Measurements from ENCODE around the gene PDS5B. TPM values are rescaled to one million over a fixed set of nuclear protein-coding genes. Genes with fewer than 3 reads are reported as not detected.

PDS5B gene
- total RNA-seq, 1 donor from 2014 or later = 49.0 TPM

- H3K36me3 Mint-ChIP-seq (ENCODE audit: low read depth) = peaks cover 4% of the 10 kb centered on the region
- H3K27me3 Mint-ChIP-seq (ENCODE audit: low read depth) = no peaks in the 10 kb centered on the region
- peaks cover 28% of the 10 kb centered on the region for H3K4me1 Mint-ChIP-seq (ENCODE audit: low read depth)
- DNase-seq (ENCODE audit: low spot score) = no peak
- peaks cover 27% of the 10 kb centered on the region for H3K9me3 Mint-ChIP-seq (ENCODE audit: low read depth)
- H3K27ac Mint-ChIP-seq (ENCODE audit: unreplicated experiment) = peak overlapping the region; percentile 65
- no peak overlapping the region for H3K4me3 Mint-ChIP-seq (ENCODE audit: unreplicated experiment)
- TF ChIP-seq CTCF (IDR thresholded peaks at IDR 0.05) = no peak
These were observed 14.6 kb downstream of the PDS5B start for GRCh38 chr13:32600890-32601289.

- TF ChIP-seq CTCF (IDR thresholded peaks at IDR 0.05) = no peak
- Mint-ChIP-seq H3K4me3 (ENCODE audit: unreplicated experiment) (no peak overlapping the region), H3K27me3 (ENCODE audit: low read depth) (no peaks in the 10 kb centered on the region), H3K27ac (ENCODE audit: unreplicated experiment) (no peak overlapping the region), H3K9me3 (ENCODE audit: low read depth) (peaks cover 30% of the 10 kb centered on the region), H3K36me3 (ENCODE audit: low read depth) (peaks cover 2% of the 10 kb centered on the region), H3K4me1 (ENCODE audit: low read depth) (peaks cover 28% of the 10 kb centered on the region)
- DNase-seq (ENCODE audit: low spot score) = no peak
These were observed 23.2 kb downstream of the PDS5B start for GRCh38 chr13:32609428-32609827.

DNA sequence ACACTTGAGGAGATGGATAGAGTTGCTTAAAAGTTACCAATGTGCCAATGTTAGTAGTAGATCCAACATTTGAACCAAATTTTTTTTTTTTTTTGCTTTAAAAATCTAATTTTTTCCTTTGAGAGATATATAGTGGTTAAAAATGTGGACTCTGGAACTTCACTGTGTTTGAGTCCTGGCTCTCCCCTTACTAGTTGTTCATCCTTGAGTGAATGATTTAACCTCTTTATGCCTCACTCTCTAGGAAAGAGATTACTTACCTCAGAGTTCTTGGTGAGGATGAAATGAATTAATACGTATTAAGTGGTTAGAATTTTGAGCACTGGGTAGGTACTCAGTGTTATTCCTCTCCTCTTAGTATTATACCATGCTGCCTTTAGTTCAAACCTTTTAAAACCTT lies 24.3 kb downstream of the PDS5B start:
- H3K36me3 Mint-ChIP-seq (ENCODE audit: low read depth) = peaks cover 2% of the 10 kb centered on the region
- H3K4me3 Mint-ChIP-seq (ENCODE audit: unreplicated experiment) = no peak overlapping the region
- H3K27ac Mint-ChIP-seq (ENCODE audit: unreplicated experiment) = no peak overlapping the region
- no peak for TF ChIP-seq CTCF (IDR thresholded peaks at IDR 0.05)
- peaks cover 28% of the 10 kb centered on the region for H3K4me1 Mint-ChIP-seq (ENCODE audit: low read depth)
- no peaks in the 10 kb centered on the region for H3K27me3 Mint-ChIP-seq (ENCODE audit: low read depth)
- peaks cover 24% of the 10 kb centered on the region for H3K9me3 Mint-ChIP-seq (ENCODE audit: low read depth)
- DNase-seq (ENCODE audit: low spot score) = no peak

DNA sequence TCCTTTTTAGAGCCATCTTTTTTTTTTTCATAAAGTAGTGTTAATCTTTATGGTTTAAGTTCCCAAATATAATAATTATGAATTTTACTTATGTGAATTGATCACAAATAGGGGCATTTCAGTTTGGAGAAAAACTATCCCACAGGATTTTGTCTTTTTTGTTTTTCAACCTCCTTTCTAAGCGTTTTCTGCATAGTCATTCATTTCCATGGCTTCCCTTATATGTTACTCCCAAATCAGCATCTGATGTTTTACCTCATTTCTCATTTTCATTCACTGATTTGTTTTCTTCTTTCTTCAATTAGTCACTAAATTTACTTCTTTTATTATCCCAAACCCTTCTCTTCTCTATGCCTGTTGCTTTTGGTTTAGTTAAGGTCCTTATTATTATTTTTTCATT lies 24.7 kb downstream of the PDS5B start:
- Mint-ChIP-seq H3K27ac (ENCODE audit: unreplicated experiment) (peak overlapping the region; percentile 55), H3K27me3 (ENCODE audit: low read depth) (no peaks in the 10 kb centered on the region)
- no peak for TF ChIP-seq CTCF (IDR thresholded peaks at IDR 0.05)

DNA sequence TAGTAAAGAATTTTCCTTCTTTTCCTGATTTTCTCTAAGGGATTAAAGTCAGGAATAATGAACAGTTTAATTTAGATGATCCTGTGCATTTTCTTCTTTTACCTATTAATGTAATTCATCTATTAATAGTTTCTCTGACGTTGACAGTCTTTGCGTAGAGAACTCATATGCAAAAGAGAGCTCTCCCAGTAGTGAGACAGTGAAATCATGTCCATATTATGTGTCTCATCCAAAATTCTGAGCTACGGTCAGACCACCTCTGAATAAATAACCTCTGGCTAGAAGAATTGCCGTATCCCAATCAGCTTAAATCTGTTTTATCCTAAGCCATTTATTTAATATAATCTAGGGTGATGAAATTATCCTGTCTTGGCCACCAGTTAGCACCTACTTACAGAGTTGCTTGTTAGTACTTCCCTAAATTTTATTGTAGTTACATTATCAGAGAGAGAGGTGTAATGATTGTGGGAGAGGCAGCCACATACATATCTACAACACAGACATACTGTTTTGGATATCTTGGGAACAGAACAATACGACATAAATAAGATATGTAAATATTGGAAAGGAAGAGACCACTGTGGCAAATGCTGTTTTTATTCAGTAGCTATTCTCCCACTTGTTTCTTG lies 30.7 kb downstream of the PDS5B start:
- H3K27me3 Mint-ChIP-seq (ENCODE audit: low read depth) = no peaks in the 10 kb centered on the region
- no peak overlapping the region for H3K4me3 Mint-ChIP-seq (ENCODE audit: unreplicated experiment)
- H3K36me3 Mint-ChIP-seq (ENCODE audit: low read depth) = peaks cover 2% of the 10 kb centered on the region
- DNase-seq (ENCODE audit: low spot score) = no peak
- H3K4me1 Mint-ChIP-seq (ENCODE audit: low read depth) = peaks cover 11% of the 10 kb centered on the region
- H3K9me3 Mint-ChIP-seq (ENCODE audit: low read depth) = peaks cover 10% of the 10 kb centered on the region
- H3K27ac Mint-ChIP-seq (ENCODE audit: unreplicated experiment) = no peak overlapping the region
- no peak for TF ChIP-seq CTCF (IDR thresholded peaks at IDR 0.05)

More for the DNA sequence above, 24.7 kb downstream of the PDS5B start:
- Mint-ChIP-seq H3K36me3 (ENCODE audit: low read depth) (peaks cover 2% of the 10 kb centered on the region), H3K4me1 (ENCODE audit: low read depth) (peaks cover 28% of the 10 kb centered on the region), H3K4me3 (ENCODE audit: unreplicated experiment) (no peak overlapping the region), H3K9me3 (ENCODE audit: low read depth) (peaks cover 24% of the 10 kb centered on the region)
- DNase-seq (ENCODE audit: low spot score) = no peak
